Endothelial cell of umbilical vein (primary cell): Measurements from ENCODE around the gene SLC2A1. TPM values are rescaled to one million over a fixed set of nuclear protein-coding genes. Genes with fewer than 3 reads are reported as not detected.
A peak's percentile ranks its signal among the peaks of the same experiment; 100 is the strongest.

Experiments
- Bru-seq: library from RNA; stranded (reverse); fragments of 400-500 nt; gene quantifications from one replicate; lab custom pipeline; 2021; lab: Mats Ljungman, UMichigan
- BruChase-seq, 2 experiments: library from RNA; stranded (reverse); fragments of 400-500 nt; gene quantifications; one replicate each; lab custom pipeline; 2021; lab: Mats Ljungman, UMichigan
- BruUV-seq: library from RNA; stranded (reverse); fragments of 400-500 nt; replicated peaks from 2 replicates; lab custom pipeline; 2021; lab: Mats Ljungman, UMichigan
- CTCF ChIA-PET: fragments of 300-600, 350-600 bp; sonication (Branson Sonifier 250); formaldehyde crosslinking; loops from one replicate; lab custom pipeline; 2021; ENCODE audit warnings: antibody characterized with exemption, inconsistent platforms; lab: Charles Lee
- POLR2A ChIA-PET: fragments of 300-600, 350-600 bp; sonication (Branson Sonifier 250); formaldehyde crosslinking; loops from one replicate; lab custom pipeline; 2021; ENCODE audit warnings: antibody characterized with exemption, inconsistent platforms; lab: Charles Lee
- DNase-seq: peaks from one replicate; pipeline ENCODE4 v3.0.0-alpha.2; 2011; ENCODE audit warnings: low read depth, low spot score
- FAIRE-seq: peaks from 2 replicates; lab custom pipeline; 2011; peaks lifted over from hg19 to GRCh38; lab: Jason Lieb, UNC
- H2AFZ ChIP-seq: 2 replicates; pipeline ENCODE4 v1.6.0; 2012; ENCODE audit warnings: low read depth, low read length, control low read depth, inconsistent platforms
- H3K27ac ChIP-seq: 2 replicates; pipeline ENCODE4 v1.5.1; 2011; ENCODE audit warnings: low read depth, mild to moderate bottlenecking, control low read depth, low read length, moderate library complexity; ENCODE audit not compliant: insufficient read depth
- H3K27me3 ChIP-seq, 2 experiments: 2 replicates each; pipeline versions ENCODE4 v1.6.0 to v1.6.1; 2011; ENCODE audit warnings: low read length in 2 of 2, mixed read lengths in 1 of 2; ENCODE audit not compliant: control insufficient read depth in 2 of 2, insufficient read depth in 2 of 2
- H3K36me3 ChIP-seq, 2 experiments: 2 replicates in 1 of 2; 3 replicates in 1 of 2; pipeline ENCODE4 v1.5.1; 2011; ENCODE audit warnings: low read length in 2 of 2, mild to moderate bottlenecking in 1 of 2, moderate library complexity in 1 of 2; ENCODE audit not compliant: control insufficient read depth in 2 of 2, insufficient read depth in 2 of 2; ENCODE audit errors: extremely low read depth in 1 of 2
- H3K4me1 ChIP-seq: 3 replicates; pipeline ENCODE4 v1.5.1; 2011; ENCODE audit warnings: mild to moderate bottlenecking, low read length; ENCODE audit not compliant: control insufficient read depth, insufficient read depth; ENCODE audit errors: extremely low read depth
- H3K4me2 ChIP-seq: 2 replicates; pipeline ENCODE4 v1.6.1; 2011; ENCODE audit warnings: low read length, control low read depth, mixed read lengths; ENCODE audit not compliant: insufficient read depth
- H3K4me3 ChIP-seq, 3 experiments: fragments of 200-600 bp in 1 of 3; sonication (generic), shearing (Covaris generic) in 1 of 3; replicated peaks in 1 of 3; 2 replicates each; pipeline ENCODE4 v1.5.1; 2011 to 2016; ENCODE audit warnings: control low read depth in 3 of 3, low read length in 3 of 3, mild to moderate bottlenecking in 2 of 3, inconsistent platforms in 1 of 3, low read depth in 1 of 3, moderate library complexity in 1 of 3; ENCODE audit not compliant: insufficient read depth in 1 of 3
- H3K79me2 ChIP-seq: 2 replicates; pipeline ENCODE4 v1.6.0; 2012; ENCODE audit warnings: low read length, inconsistent platforms; ENCODE audit not compliant: control insufficient read depth, insufficient read depth
- H3K9ac ChIP-seq: replicated peaks from 2 replicates; pipeline ENCODE3; 2011; ENCODE audit warnings: low read length, control low read depth; ENCODE audit not compliant: insufficient read depth; ENCODE audit errors: extremely low read depth
- H3K9me1 ChIP-seq: replicated peaks from 3 replicates; pipeline ENCODE4 v1.6.0; 2011; ENCODE audit warnings: mild to moderate bottlenecking, low read length; ENCODE audit not compliant: control insufficient read depth, insufficient read depth; ENCODE audit errors: extremely low read depth
- H3K9me3 ChIP-seq: replicated peaks from 2 replicates; pipeline ENCODE4 v1.5.1; 2012; ENCODE audit warnings: low read length, inconsistent platforms; ENCODE audit not compliant: control insufficient read depth, insufficient read depth
- H4K20me1 ChIP-seq: replicated peaks from 2 replicates; pipeline ENCODE3; 2011; ENCODE audit warnings: mild to moderate bottlenecking, low read length; ENCODE audit not compliant: control insufficient read depth, insufficient read depth; ENCODE audit errors: extremely low read depth
- CTCF ChIP-seq, 2 donors: IDR thresholded peaks; 1 replicate in 1 of 2; 2 replicates in 1 of 2; pipeline ENCODE4 v1.5.1; 2011; ENCODE audit warnings: low read length in 2 of 2, mild to moderate bottlenecking in 2 of 2, moderate library complexity in 2 of 2, control low read depth in 1 of 2, inconsistent platforms in 1 of 2, low read depth in 1 of 2; ENCODE audit not compliant: insufficient read depth in 1 of 2; ENCODE audit errors: extremely low read depth in 1 of 2
- FOS ChIP-seq: IDR thresholded peaks from 2 replicates; pipeline ENCODE4 v1.6.1; 2011; ENCODE audit warnings: mild to moderate bottlenecking, low read length, moderate library complexity, borderline replicate concordance; ENCODE audit not compliant: insufficient read depth
- JUN ChIP-seq: IDR thresholded peaks from 2 replicates; pipeline ENCODE4 v1.6.1; 2011; ENCODE audit warnings: borderline replicate concordance, low read depth; ENCODE audit not compliant: insufficient read length, insufficient read depth
- MAX ChIP-seq: IDR thresholded peaks from 2 replicates; pipeline ENCODE4 v1.6.1; 2011; ENCODE audit not compliant: insufficient read depth, insufficient read length
- POLR2A ChIP-seq: IDR thresholded peaks from 2 replicates; pipeline ENCODE4 v1.6.1; 2012; ENCODE audit warnings: low read depth, mild to moderate bottlenecking, control low read depth, low read length
- POLR2AphosphoS5 ChIP-seq: IDR thresholded peaks from 2 replicates; pipeline ENCODE4 v1.6.1; 2012; ENCODE audit warnings: low read depth, mild to moderate bottlenecking, control low read depth, low read length, moderate library complexity; ENCODE audit not compliant: insufficient read depth
- dilution Hi-C: fragments of 300-500 bp; cut with MboI; formaldehyde crosslinking; loops from one replicate; pipeline ENCODE4 v1.15.0; 2019; ENCODE audit warnings: low sequenced_read_pairs; ENCODE audit not compliant: extremely low pct_ligation_motif_present
- intact Hi-C: fragments of 100-400 bp; cut with micrococcal nuclease; formaldehyde crosslinking; loops from one replicate; pipeline ENCODE4 v1.10.0; 2022
- long read RNA-seq: library from polyadenylated mRNA; stranded (forward); transcript quantifications from one replicate; pipeline ENCODE4 v2.0.0, GENCODE V29; 2021
- polyA minus RNA-seq, 3 experiments: library from RNA; depleted of rRNA, polyadenylated mRNA; stranded (reverse); fragments of >200 nt; gene quantifications; 1 replicate in 1 of 3; 2 replicates in 2 of 3; pipeline ENCODE4 v1.2.3, GENCODE V29; 2011
- polyA plus RNA-seq, 4 experiments: library from polyadenylated mRNA; depleted of rRNA in 3 of 4; stranded (reverse) in 3 of 4; unstranded in 1 of 4; fragments of >200 nt; gene quantifications; 2 replicates each; pipeline versions ENCODE4 v1.2.1 to v1.2.3, GENCODE V29; 2011 to 2012; ENCODE audit warnings: missing spikeins in 1 of 4
- total RNA-seq: library from RNA; stranded (reverse); gene quantifications from 2 replicates; pipeline ENCODE4 v1.2.3, GENCODE V29; 2021

SLC2A1 gene
- total RNA-seq (38.7 and 42.2 TPM in 2 replicates), polyA plus RNA-seq (46.5 and 52.5 TPM in 2 replicates), polyA minus RNA-seq (37.1 and 43.2 TPM in 2 replicates), Bru-seq, nascent RNA (percentile 68 among the genes with signal in this experiment), BruChase-seq, experiment 1, labeled RNA remaining after a 6-hour chase (percentile 76 among the genes with signal in this experiment), BruChase-seq, experiment 2, labeled RNA remaining after a 2-hour chase (percentile 67 among the genes with signal in this experiment)
- polyA plus RNA-seq (2011; cell fraction: cytosol; rRNA removed): 21.5 and 24.7 TPM in 2 replicates
- polyA plus RNA-seq (2011; cell fraction: nucleus; rRNA removed): 28.6 and 30.8 TPM in 2 replicates
- 15.0 and 15.9 TPM in 2 replicates for polyA plus RNA-seq (2012)
- 19.2 TPM for polyA minus RNA-seq (2011; cell fraction: cytosol; rRNA and poly(A)+ RNA removed)
- polyA minus RNA-seq (2011; cell fraction: nucleus; rRNA and poly(A)+ RNA removed): 21.7 and 24.7 TPM in 2 replicates
- long read RNA-seq, transcript SLC2A1-203 (10 exons, 3,670 nt): major isoform, 41 of 64 reads
- long read RNA-seq, partial matches to known transcripts: 17 of 64 reads
- long read RNA-seq, other reads (novel, unspliced or antisense): 6 of 64 reads

- no peaks in the 10 kb centered on the region for H3K9me3 ChIP-seq
- TF ChIP-seq CTCF (IDR thresholded peaks at IDR 0.05; ENCODE audit: extremely low read depth in 1 of 2, insufficient read depth in 1 of 2, low read depth in 1 of 2, low read length in 2 of 2) (no peak), FOS (no peak), POLR2AphosphoS5 (peak; percentile 27), MAX (no peak), POLR2A (peak; percentile 73), JUN (no peak)
- peak within 1 kb of the TSS; percentile 79 for H3K4me2 ChIP-seq
- H3K9me1 ChIP-seq: no peaks in the 10 kb centered on the region
- peak; percentile 93 for FAIRE-seq
- H3K27ac ChIP-seq: peak within 1 kb of the TSS; percentile 68
- H3K4me1 ChIP-seq: peaks cover 16% of the 10 kb centered on the region
- intact Hi-C loops: loop anchor here (1.0 to 2.0 kb wide), 3 partner anchors 16 to 34 kb away; no protein-coding TSS in a partner anchor
- dilution Hi-C loops: no loop called here
- DNase-seq: peak; percentile 94
- H4K20me1 ChIP-seq: no peaks in the 10 kb centered on the region
- ChIA-PET CTCF (interaction anchor here (1.0 to 5.7 kb wide), 3 partner anchors 8 to 115 kb away, joined by 3 to 23 read pairs (median 12); no protein-coding TSS in a partner anchor), POLR2A (interaction anchor here (1.0 kb wide), 1 partner anchor 8 kb away, joined by 3 read pairs; no protein-coding TSS in a partner anchor)
- peak within 1 kb of the TSS; percentile 77 for H3K9ac ChIP-seq
- H3K27me3 ChIP-seq: no peaks in the 10 kb centered on the region
- BruUV-seq: TSS peak; percentile 3
- peak within 1 kb of the TSS; percentile 43 to 79 (median 57) for H3K4me3 ChIP-seq
- peaks cover 16% of the 10 kb centered on the region for H3K79me2 ChIP-seq
- H3K36me3 ChIP-seq: no peaks in the 10 kb centered on the region
- H2AFZ ChIP-seq: peak within 1 kb of the TSS; percentile 95
These were observed at the start of gene SLC2A1 for GRCh38 chr1:42958488-42959319. Gene SLC2A1 (minus strand): TSS chr1:42958868. CDS start chr1:42958651, 217 bp downstream.
